ENCODE results near the gene CLCN4. TPM values are rescaled to one million over a fixed set of nuclear protein-coding genes. Genes with fewer than 3 reads are reported as not detected.

The CLCN4 gene
- total RNA-seq, 1 donor from 2014 or later, result 4.7 TPM

DNA sequence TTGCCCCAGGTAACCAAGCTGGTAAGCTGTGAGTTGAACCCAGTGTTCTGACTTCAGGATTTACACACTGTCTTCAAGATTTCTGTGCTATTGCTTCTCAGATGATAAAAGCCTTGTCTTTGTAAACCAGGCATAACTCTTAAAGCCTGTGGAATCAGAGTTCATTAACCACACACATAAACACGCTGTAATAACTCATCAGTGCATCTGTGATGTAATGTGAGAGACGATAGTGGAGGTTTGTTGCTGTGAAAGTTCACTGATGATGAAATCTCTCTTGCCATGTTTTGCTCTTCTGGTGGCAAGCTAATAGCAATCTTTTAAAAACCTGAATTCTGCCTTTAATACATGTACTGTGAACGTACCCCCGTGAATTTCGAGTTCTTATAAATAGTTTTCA is 41.5 kb downstream of the CLCN4 start:
- POLR2A ChIA-PET, result no interaction called here
- peaks cover 26% of the 10 kb centered on the region for H3K36me3 Mint-ChIP-seq (ENCODE audit: low read depth)
- peak overlapping the region; percentile 86 for H3K27ac Mint-ChIP-seq
- intact Hi-C loops (cut with micrococcal nuclease), result loop anchor here (5.0 kb wide), 2 partner anchors 284 to 1559 kb away; partner anchors contain the start of gene MSL3
- CTCF ChIA-PET, result interaction anchor here (1.6 kb wide), 1 partner anchor 8 kb away, joined by 10 read pairs; no protein-coding TSS in a partner anchor
- no peak for ATAC-seq (ENCODE audit: low read depth)
- no peak for DNase-seq
- peaks cover 32% of the 10 kb centered on the region for H3K4me1 Mint-ChIP-seq
- no peaks in the 10 kb centered on the region for H3K9me3 Mint-ChIP-seq
- TF ChIP-seq, protein P1, sequence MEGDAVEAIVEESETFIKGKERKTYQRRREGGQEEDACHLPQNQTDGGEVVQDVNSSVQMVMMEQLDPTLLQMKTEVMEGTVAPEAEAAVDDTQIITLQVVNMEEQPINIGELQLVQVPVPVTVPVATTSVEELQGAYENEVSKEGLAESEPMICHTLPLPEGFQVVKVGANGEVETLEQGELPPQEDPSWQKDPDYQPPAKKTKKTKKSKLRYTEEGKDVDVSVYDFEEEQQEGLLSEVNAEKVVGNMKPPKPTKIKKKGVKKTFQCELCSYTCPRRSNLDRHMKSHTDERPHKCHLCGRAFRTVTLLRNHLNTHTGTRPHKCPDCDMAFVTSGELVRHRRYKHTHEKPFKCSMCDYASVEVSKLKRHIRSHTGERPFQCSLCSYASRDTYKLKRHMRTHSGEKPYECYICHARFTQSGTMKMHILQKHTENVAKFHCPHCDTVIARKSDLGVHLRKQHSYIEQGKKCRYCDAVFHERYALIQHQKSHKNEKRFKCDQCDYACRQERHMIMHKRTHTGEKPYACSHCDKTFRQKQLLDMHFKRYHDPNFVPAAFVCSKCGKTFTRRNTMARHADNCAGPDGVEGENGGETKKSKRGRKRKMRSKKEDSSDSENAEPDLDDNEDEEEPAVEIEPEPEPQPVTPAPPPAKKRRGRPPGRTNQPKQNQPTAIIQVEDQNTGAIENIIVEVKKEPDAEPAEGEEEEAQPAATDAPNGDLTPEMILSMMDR (IDR thresholded peaks at IDR 0.05), result no peak
- H3K4me3 Mint-ChIP-seq, result no peak overlapping the region
- H3K27me3 Mint-ChIP-seq, result no peaks in the 10 kb centered on the region

DNA sequence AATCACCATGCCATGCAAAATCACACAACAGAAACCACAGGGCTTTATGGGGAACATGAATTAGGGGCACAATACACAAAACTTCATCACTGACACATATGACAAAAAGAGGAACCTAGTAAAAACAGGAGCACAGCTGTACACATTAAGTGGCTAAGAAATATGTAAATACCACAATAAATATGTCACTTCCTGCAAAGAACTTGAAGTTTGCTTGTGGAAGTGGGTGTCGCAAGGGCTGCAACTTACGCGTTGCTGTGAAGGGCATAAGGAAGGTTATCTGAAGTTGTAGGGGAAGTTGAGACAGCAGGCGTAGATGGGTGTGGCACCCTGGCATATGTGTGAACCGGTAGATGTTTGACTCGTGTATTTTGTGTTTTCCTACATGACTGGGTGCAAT is 42.4 kb downstream of the CLCN4 start:
- intact Hi-C loops (cut with micrococcal nuclease), result loop anchor here (1.0 to 5.0 kb wide), 3 partner anchors 283 to 1558 kb away; partner anchors contain the start of gene MSL3
- no peaks in the 10 kb centered on the region for H3K9me3 Mint-ChIP-seq
- TF ChIP-seq, protein P1 (IDR thresholded peaks at IDR 0.05), result no peak
- no peaks in the 10 kb centered on the region for H3K27me3 Mint-ChIP-seq
- H3K36me3 Mint-ChIP-seq (ENCODE audit: low read depth), result peaks cover 23% of the 10 kb centered on the region
- peak; percentile 92 for ATAC-seq (ENCODE audit: low read depth)
- ChIA-PET CTCF (interaction anchor here (1.6 kb wide), 1 partner anchor 9 kb away, joined by 10 read pairs; no protein-coding TSS in a partner anchor), POLR2A (no interaction called here)
- H3K4me3 Mint-ChIP-seq, result peak overlapping the region; percentile 55
- no peak for DNase-seq
- peak overlapping the region; percentile 86 for H3K27ac Mint-ChIP-seq
- peaks cover 30% of the 10 kb centered on the region for H3K4me1 Mint-ChIP-seq

DNA sequence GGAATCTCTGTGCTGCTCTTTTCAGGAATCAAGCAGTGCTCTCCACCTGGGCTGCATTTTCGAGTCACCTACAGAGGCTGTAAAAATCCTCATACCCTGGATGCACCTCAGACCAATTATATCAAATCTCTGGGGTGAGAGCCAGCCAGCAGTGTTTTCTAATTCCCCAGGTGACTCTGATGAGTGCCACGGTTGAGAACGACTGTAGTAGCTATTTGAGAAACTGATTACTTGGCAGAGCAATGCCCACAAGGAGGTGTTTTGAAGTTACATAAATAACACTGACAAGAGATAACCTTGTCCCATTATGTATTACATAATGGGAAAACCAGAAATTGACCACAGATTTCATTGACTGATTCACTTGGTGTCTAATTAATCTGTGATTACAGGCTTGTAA is 46.8 kb downstream of the CLCN4 start:
- DNase-seq, result no peak
- H3K4me1 Mint-ChIP-seq, result peaks cover 29% of the 10 kb centered on the region
- H3K36me3 Mint-ChIP-seq (ENCODE audit: low read depth), result peaks cover 30% of the 10 kb centered on the region
- H3K4me3 Mint-ChIP-seq, result no peak overlapping the region
- intact Hi-C loops (cut with micrococcal nuclease), result no loop called here
- TF ChIP-seq, protein P1 (IDR thresholded peaks at IDR 0.05), result no peak
- CTCF ChIA-PET, result interaction anchor here (1.3 kb wide), 1 partner anchor 13 kb away, joined by 5 read pairs; no protein-coding TSS in a partner anchor
- H3K27me3 Mint-ChIP-seq, result no peaks in the 10 kb centered on the region
- ATAC-seq (ENCODE audit: low read depth), result no peak
- POLR2A ChIA-PET, result no interaction called here
- no peaks in the 10 kb centered on the region for H3K9me3 Mint-ChIP-seq
- no peak overlapping the region for H3K27ac Mint-ChIP-seq

DNA sequence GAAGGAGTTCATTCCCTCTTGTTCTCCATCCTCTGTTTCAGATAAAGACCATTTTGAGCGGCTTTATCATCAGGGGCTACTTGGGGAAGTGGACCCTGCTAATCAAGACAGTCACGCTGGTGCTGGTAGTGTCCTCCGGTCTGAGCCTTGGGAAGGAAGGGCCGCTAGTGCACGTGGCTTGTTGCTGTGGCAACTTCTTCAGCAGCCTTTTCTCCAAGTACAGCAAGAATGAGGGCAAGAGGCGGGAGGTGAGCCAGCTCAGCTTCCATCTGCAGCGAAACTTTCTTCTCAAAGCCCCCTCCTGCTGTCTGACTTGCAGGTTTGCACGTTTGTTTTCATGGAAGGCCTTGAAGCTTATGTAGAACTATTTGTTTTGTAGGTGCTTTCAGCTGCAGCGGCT is 49.5 kb downstream of the CLCN4 start:
- H3K9me3 Mint-ChIP-seq, result no peaks in the 10 kb centered on the region
- intact Hi-C loops (cut with micrococcal nuclease), result no loop called here
- CTCF ChIA-PET, result no interaction called here
- H3K27ac Mint-ChIP-seq, result no peak overlapping the region
- H3K4me1 Mint-ChIP-seq, result peaks cover 18% of the 10 kb centered on the region
- POLR2A ChIA-PET, result no interaction called here
- ATAC-seq (ENCODE audit: low read depth) (no peak), DNase-seq (no peak)
- H3K27me3 Mint-ChIP-seq, result no peaks in the 10 kb centered on the region
- TF ChIP-seq, protein P1 (IDR thresholded peaks at IDR 0.05), result no peak
- H3K4me3 Mint-ChIP-seq, result no peak overlapping the region
- H3K36me3 Mint-ChIP-seq (ENCODE audit: low read depth), result peaks cover 34% of the 10 kb centered on the region

DNA sequence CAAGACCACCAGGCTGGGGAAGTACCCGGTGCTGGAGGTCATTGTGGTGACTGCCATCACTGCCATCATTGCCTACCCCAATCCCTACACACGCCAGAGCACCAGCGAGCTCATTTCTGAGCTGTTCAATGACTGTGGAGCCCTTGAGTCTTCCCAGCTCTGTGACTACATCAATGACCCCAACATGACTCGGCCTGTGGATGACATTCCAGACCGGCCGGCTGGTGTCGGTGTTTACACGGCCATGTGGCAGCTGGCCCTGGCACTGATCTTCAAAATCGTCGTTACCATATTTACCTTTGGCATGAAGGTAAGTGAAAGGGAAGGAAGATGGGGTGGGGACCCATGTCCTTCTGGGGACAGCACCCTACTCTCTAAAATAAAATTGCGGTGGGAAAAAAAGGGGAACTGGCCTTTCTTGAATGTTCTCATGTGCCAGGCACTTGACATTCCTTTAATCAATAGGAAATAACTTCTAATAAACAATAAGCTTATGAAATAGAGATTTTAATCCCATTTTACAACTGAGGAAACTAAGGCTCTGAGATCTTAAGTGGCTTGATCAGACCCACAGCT is 51.6 kb downstream of the CLCN4 start:
- intact Hi-C loops (cut with micrococcal nuclease), result no loop called here
- Mint-ChIP-seq H3K4me1 (peaks cover 18% of the 10 kb centered on the region), H3K4me3 (no peak overlapping the region), H3K27ac (peak overlapping the region; percentile 56), H3K36me3 (ENCODE audit: low read depth) (peaks cover 38% of the 10 kb centered on the region), H3K9me3 (no peaks in the 10 kb centered on the region), H3K27me3 (no peaks in the 10 kb centered on the region)
- CTCF ChIA-PET, result interaction anchor here (1.6 kb wide), 1 partner anchor 19 kb away, joined by 11 read pairs; no protein-coding TSS in a partner anchor
- DNase-seq (no peak), ATAC-seq (ENCODE audit: low read depth) (no peak)
- POLR2A ChIA-PET, result no interaction called here
- TF ChIP-seq, protein P1 (IDR thresholded peaks at IDR 0.05), result no peak

All from activated B cell treated with CpG ODN at 0.5 μM for 24 hours (primary cell).